ENCODE measurements around the gene MESP2. TPM values are rescaled to one million over a fixed set of nuclear protein-coding genes. Genes with fewer than 3 reads are reported as not detected.

The MESP2 gene
- polyA plus RNA-seq, 3 donors, result 0.67 TPM; not detected in 2

GRCh38 chr15:89749951-89750559 lies 26.1 kb upstream of the MESP2 start:
- H3K27me3 ChIP-seq (ENCODE audit: control insufficient read depth in 2 of 2, insufficient read depth in 2 of 2, low read length in 2 of 2), result peaks cover 0 to 17% of the 10 kb centered on the region in 2 donors
- no peak overlapping the region for H3K27ac ChIP-seq (ENCODE audit: low read depth in 1 of 2, low read length in 2 of 2)
- H3K9me3 Mint-ChIP-seq, result no peaks in the 10 kb centered on the region
- peak overlapping the region; percentile 74 to 89 for H3K4me3 Mint-ChIP-seq
- H3K79me2 ChIP-seq (ENCODE audit: insufficient read depth, low read length), result no peaks in the 10 kb centered on the region
- H3K36me3 Mint-ChIP-seq, result peaks cover 0 to 3% of the 10 kb centered on the region in 2 donors
- H3K4me1 Mint-ChIP-seq, result peaks cover 9% of the 10 kb centered on the region
- intact Hi-C loops (cut with micrococcal nuclease), result loop anchor here in 1 of 2 donors (5.0 kb wide), 1 partner anchor 322 kb away; no protein-coding TSS in a partner anchor
- DNase-seq, result peak in 2 of 3 donors; percentile 7 to 12
- H3K36me3 ChIP-seq (replicated peaks in 1 of 2; ENCODE audit: control insufficient read depth in 1 of 2, insufficient read depth in 2 of 2, low read length in 2 of 2), result no peaks in the 10 kb centered on the region
- H3K9me3 ChIP-seq (replicated peaks in 1 of 2; ENCODE audit: control insufficient read depth in 1 of 2, insufficient read depth in 1 of 2, low read length in 2 of 2), result no peaks in the 10 kb centered on the region
- peak overlapping the region; percentile 35 to 75 (median 40) for H3K4me3 ChIP-seq (replicated peaks in 1 of 3; ENCODE audit: low read depth in 2 of 3, low read length in 3 of 3)
- no peaks in the 10 kb centered on the region for H4K20me1 ChIP-seq (ENCODE audit: insufficient read depth, low read length)
- peak overlapping the region; percentile 94 for H3K4me2 ChIP-seq (replicated peaks; ENCODE audit: extremely low read depth, low read length, poor library complexity, severe bottlenecking)
- peaks cover 12 to 22% of the 10 kb centered on the region in 2 donors for H3K4me1 ChIP-seq (ENCODE audit: control insufficient read depth in 1 of 2, insufficient read depth in 2 of 2, low read length in 2 of 2)
- H3K27ac Mint-ChIP-seq, result peak overlapping the region in 1 of 7 donors; percentile 78
- peak overlapping the region; percentile 60 for H3K9ac ChIP-seq (ENCODE audit: insufficient read depth, low read length, poor library complexity, severe bottlenecking)
- 2% methylated on average over 41 of the region's 41 CpGs for WGBS (ENCODE audit: insufficient coverage)
- peaks cover 11 to 26% (median 22%) of the 10 kb centered on the region in 3 donors for H3K27me3 Mint-ChIP-seq (ENCODE audit: low read depth in 3 of 3)
- peak overlapping the region; percentile 96 for H2AFZ ChIP-seq (ENCODE audit: insufficient read depth, low read depth, low read length, poor library complexity, severe bottlenecking)
- no peak for TF ChIP-seq CTCF (IDR thresholded peaks at IDR 0.05)

- Mint-ChIP-seq H3K4me1 (peaks cover 9% of the 10 kb centered on the region), H3K27ac (peak within 1 kb of the TSS in 1 of 7 donors; percentile 78)
- H3K27ac ChIP-seq (ENCODE audit: low read depth in 1 of 2, low read length in 2 of 2), result no peak within 1 kb of the TSS
These were observed 25.3 kb upstream of the MESP2 start, which contains the start of gene MESP1 for GRCh38 chr15:89750560-89751542. TSS of gene MESP1 (minus strand) at chr15:89751249. CDS start at chr15:89751231, 18 bp downstream.

More at GRCh38 chr15:89750560-89751542, 25.3 kb upstream of the MESP2 start, which contains the start of gene MESP1:
- no peaks in the 10 kb centered on the region for H3K9me3 ChIP-seq (replicated peaks in 1 of 2; ENCODE audit: control insufficient read depth in 1 of 2, insufficient read depth in 1 of 2, low read length in 2 of 2)
- no peaks in the 10 kb centered on the region for H3K36me3 ChIP-seq (replicated peaks in 1 of 2; ENCODE audit: control insufficient read depth in 1 of 2, insufficient read depth in 2 of 2, low read length in 2 of 2)
- Mint-ChIP-seq H3K9me3 (no peaks in the 10 kb centered on the region), H3K36me3 (peaks cover 0 to 3% of the 10 kb centered on the region in 2 donors), H3K4me3 (peak within 1 kb of the TSS; percentile 74 to 89), H3K27me3 (ENCODE audit: low read depth in 3 of 3) (peaks cover 18 to 26% (median 21%) of the 10 kb centered on the region in 3 donors)
- H2AFZ ChIP-seq (ENCODE audit: insufficient read depth, low read depth, low read length, poor library complexity, severe bottlenecking), result peak within 1 kb of the TSS; percentile 96
- peak; percentile 92 to 95 (median 92) for DNase-seq
- intact Hi-C loops (cut with micrococcal nuclease), result loop anchor here in 1 of 2 donors (5.0 kb wide), 1 partner anchor 321 kb away; no protein-coding TSS in a partner anchor
- peaks cover 12 to 22% of the 10 kb centered on the region in 2 donors for H3K4me1 ChIP-seq (ENCODE audit: control insufficient read depth in 1 of 2, insufficient read depth in 2 of 2, low read length in 2 of 2)
- H3K27me3 ChIP-seq (ENCODE audit: control insufficient read depth in 2 of 2, insufficient read depth in 2 of 2, low read length in 2 of 2), result peaks cover 0 to 17% of the 10 kb centered on the region in 2 donors
- peak within 1 kb of the TSS; percentile 60 for H3K9ac ChIP-seq (ENCODE audit: insufficient read depth, low read length, poor library complexity, severe bottlenecking)
- peak within 1 kb of the TSS; percentile 94 for H3K4me2 ChIP-seq (replicated peaks; ENCODE audit: extremely low read depth, low read length, poor library complexity, severe bottlenecking)
- H3K4me3 ChIP-seq (replicated peaks in 1 of 3; ENCODE audit: low read depth in 2 of 3, low read length in 3 of 3), result peak within 1 kb of the TSS; percentile 35 to 75 (median 40)
- peak; percentile 94 for TF ChIP-seq CTCF (IDR thresholded peaks at IDR 0.05)
- WGBS (ENCODE audit: insufficient coverage), result 3% methylated on average over 114 of the region's 114 CpGs
- H4K20me1 ChIP-seq (ENCODE audit: insufficient read depth, low read length), result no peaks in the 10 kb centered on the region
- no peaks in the 10 kb centered on the region for H3K79me2 ChIP-seq (ENCODE audit: insufficient read depth, low read length)
